ENCODE measurements around the gene TP73.

GRCh38 chr1:3668148-3668547 lies 15.8 kb downstream of the TP73 start:
- TF ChIP-seq CTCF (IDR thresholded peaks at IDR 0.05; ENCODE audit: poor library complexity, severe bottlenecking), result no peak
- TF ChIP-seq EZH2 (IDR thresholded peaks at IDR 0.05; ENCODE audit: borderline replicate concordance, insufficient read depth, low read length, poor library complexity, severe bottlenecking), result no peak
- TF ChIP-seq, protein P1, sequence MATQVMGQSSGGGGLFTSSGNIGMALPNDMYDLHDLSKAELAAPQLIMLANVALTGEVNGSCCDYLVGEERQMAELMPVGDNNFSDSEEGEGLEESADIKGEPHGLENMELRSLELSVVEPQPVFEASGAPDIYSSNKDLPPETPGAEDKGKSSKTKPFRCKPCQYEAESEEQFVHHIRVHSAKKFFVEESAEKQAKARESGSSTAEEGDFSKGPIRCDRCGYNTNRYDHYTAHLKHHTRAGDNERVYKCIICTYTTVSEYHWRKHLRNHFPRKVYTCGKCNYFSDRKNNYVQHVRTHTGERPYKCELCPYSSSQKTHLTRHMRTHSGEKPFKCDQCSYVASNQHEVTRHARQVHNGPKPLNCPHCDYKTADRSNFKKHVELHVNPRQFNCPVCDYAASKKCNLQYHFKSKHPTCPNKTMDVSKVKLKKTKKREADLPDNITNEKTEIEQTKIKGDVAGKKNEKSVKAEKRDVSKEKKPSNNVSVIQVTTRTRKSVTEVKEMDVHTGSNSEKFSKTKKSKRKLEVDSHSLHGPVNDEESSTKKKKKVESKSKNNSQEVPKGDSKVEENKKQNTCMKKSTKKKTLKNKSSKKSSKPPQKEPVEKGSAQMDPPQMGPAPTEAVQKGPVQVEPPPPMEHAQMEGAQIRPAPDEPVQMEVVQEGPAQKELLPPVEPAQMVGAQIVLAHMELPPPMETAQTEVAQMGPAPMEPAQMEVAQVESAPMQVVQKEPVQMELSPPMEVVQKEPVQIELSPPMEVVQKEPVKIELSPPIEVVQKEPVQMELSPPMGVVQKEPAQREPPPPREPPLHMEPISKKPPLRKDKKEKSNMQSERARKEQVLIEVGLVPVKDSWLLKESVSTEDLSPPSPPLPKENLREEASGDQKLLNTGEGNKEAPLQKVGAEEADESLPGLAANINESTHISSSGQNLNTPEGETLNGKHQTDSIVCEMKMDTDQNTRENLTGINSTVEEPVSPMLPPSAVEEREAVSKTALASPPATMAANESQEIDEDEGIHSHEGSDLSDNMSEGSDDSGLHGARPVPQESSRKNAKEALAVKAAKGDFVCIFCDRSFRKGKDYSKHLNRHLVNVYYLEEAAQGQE (IDR thresholded peaks at IDR 0.05; ENCODE audit: borderline replicate concordance), result no peak

Data from neural cell (in vitro differentiated cells).